Activated T-helper 1 cell treated with anti-CD3 and anti-CD28 coated beads, Interleukin-2, amount 50 U/mL, for 16 hours (primary cell): ENCODE measurements around the gene STAG1.
"Not testable (repeated sequence)": the region's sequence is repeated elsewhere in the genome, so short reads cannot be mapped to it uniquely, and the experiment has no call there.

Source experiments
- DNase-seq, 2 donors: peaks; one replicate each; pipeline ENCODE4 v3.0.0-alpha.2; 2020; ENCODE audit warnings: low read depth in 1 of 2, low spot score in 1 of 2

The STAG1 gene

GRCh38 chr3:136752172-136752421 is at the start of gene STAG1:
Gene STAG1 (minus strand): TSS chr3:136752378. CDS start chr3:136630898, 121,480 bp downstream.
- DNase-seq, result no peak

- not testable (repeated sequence) for DNase-seq
These were observed 49.0 kb upstream of the STAG1 start for GRCh38 chr3:136801146-136801545.

GRCh38 chr3:136792556-136793330 is 40.6 kb upstream of the STAG1 start:
- DNase-seq, result no peak

GRCh38 chr3:136790786-136791185 is 38.6 kb upstream of the STAG1 start:
- no peak for DNase-seq

- no peak for DNase-seq
These were observed 37.8 kb upstream of the STAG1 start for GRCh38 chr3:136789976-136790375.

- no peak for DNase-seq
These were observed 36.0 kb upstream of the STAG1 start for GRCh38 chr3:136788154-136788553.

GRCh38 chr3:136787349-136787748 is 35.2 kb upstream of the STAG1 start:
- DNase-seq, result no peak

- no peak for DNase-seq
These were observed 31.6 kb upstream of the STAG1 start for GRCh38 chr3:136783708-136784191.

- no peak for DNase-seq
These were observed 28.6 kb upstream of the STAG1 start for GRCh38 chr3:136780741-136781140.

GRCh38 chr3:136778865-136779264 is 26.7 kb upstream of the STAG1 start:
- DNase-seq, result no peak

GRCh38 chr3:136772709-136773108 is 20.5 kb upstream of the STAG1 start:
- no peak for DNase-seq

GRCh38 chr3:136758160-136759102 is 6.3 kb upstream of the STAG1 start:
- DNase-seq, result not testable (repeated sequence)

- no peak for DNase-seq
These were observed 3.0 kb upstream of the STAG1 start for GRCh38 chr3:136755192-136755591.

GRCh38 chr3:136753326-136753939 is 1.3 kb upstream of the STAG1 start:
- no peak for DNase-seq

GRCh38 chr3:136752422-136753325 is 496 bp upstream of the STAG1 start:
- peak; percentile 98 to 99 for DNase-seq

- DNase-seq, result peak; percentile 38 to 60
These were observed 634 bp downstream of the STAG1 start for GRCh38 chr3:136751316-136752171.

GRCh38 chr3:136750897-136751315 is 1.3 kb downstream of the STAG1 start:
- no peak for DNase-seq

- DNase-seq, result no peak
These were observed 1.8 kb downstream of the STAG1 start for GRCh38 chr3:136750209-136750896.

- not testable (repeated sequence) for DNase-seq
These were observed 2.6 kb downstream of the STAG1 start for GRCh38 chr3:136749602-136750001.
